Heart right ventricle (tissue), 16 donors: ENCODE data around the gene MAGI3. TPM values are rescaled to one million over a fixed set of nuclear protein-coding genes. Genes with fewer than 3 reads are reported as not detected.

Experiments used
- ATAC-seq, 8 donors: fragments of 200-7000 bp; cut with Tn5 transposase; one replicate each; pipeline ENCODE4 v1.9.1; 2020; ENCODE audit warnings: mild to moderate bottlenecking in 8 of 8, moderate library complexity in 8 of 8, moderate number of reproducible peaks in 1 of 8
- DNase-seq, 2 donors: peaks; one replicate each; pipeline ENCODE4 v3.0.0-alpha.2; 2020
- H3K27ac ChIP-seq, 10 donors: fragments of 200-600 bp; sonication (generic) in 2 of 10; one replicate each; pipeline versions ENCODE4 v1.5.0 to v1.8.0; 2020 to 2022; ENCODE audit warnings: mild to moderate bottlenecking in 3 of 10
- H3K27me3 ChIP-seq, 7 donors: fragments of 200-600 bp; one replicate each; pipeline ENCODE4 v1.8.0; 2021 to 2022; ENCODE audit warnings: mild to moderate bottlenecking in 2 of 7
- H3K36me3 ChIP-seq, 9 donors: fragments of 200-600 bp; sonication (generic) in 1 of 9; one replicate each; pipeline versions ENCODE4 v1.5.0 to v1.8.0; 2020 to 2022; ENCODE audit warnings: mild to moderate bottlenecking in 2 of 9
- H3K4me1 ChIP-seq, 9 donors: fragments of 200-600 bp; sonication (generic) in 1 of 9; one replicate each; pipeline versions ENCODE4 v1.5.0 to v1.8.0; 2020 to 2022; ENCODE audit warnings: mild to moderate bottlenecking in 4 of 9
- H3K4me3 ChIP-seq, 10 donors: fragments of 200-600 bp; sonication (generic) in 2 of 10; one replicate each; pipeline versions ENCODE4 v1.5.0 to v1.8.0; 2020 to 2022; ENCODE audit warnings: mild to moderate bottlenecking in 7 of 10, moderate library complexity in 2 of 10
- H3K9me3 ChIP-seq, 11 donors: fragments of 200-600 bp in 10 of 11; sonication (generic) in 2 of 11; one replicate each; pipeline versions ENCODE4 v1.5.0 to v1.8.0; 2013 to 2022; ENCODE audit warnings: mild to moderate bottlenecking in 2 of 11, control low read depth in 1 of 11, moderate library complexity in 1 of 11
- CTCF ChIP-seq, 9 donors: fragments of 200-600 bp; sonication (generic) in 2 of 9; IDR thresholded peaks; one replicate each; pipeline versions ENCODE4 v1.5.0 to v1.8.0; 2021 to 2022; ENCODE audit warnings: antibody characterized with exemption in 9 of 9, mild to moderate bottlenecking in 5 of 9, moderate library complexity in 1 of 9
- WGBS, 2 donors: extraction: QIAGEN DNeasy Blood & Tissue Kit; methylation state at CpG; one replicate each; pipeline ENCODE4 v1.1.7; 2013; ENCODE audit warnings: inconsistent platforms in 1 of 2; 5-methylcytosine and 5-hydroxymethylcytosine counted together
- intact Hi-C, 10 donors: fragments of 100-400 bp; cut with DNase I; formaldehyde crosslinking; loops; one replicate each; pipeline versions ENCODE4 v1.11.1 to v1.14.2; 2022
- polyA plus RNA-seq, 2 donors: library from polyadenylated mRNA; stranded (reverse); fragments of 200-250 nt; gene quantifications; one replicate each; pipeline ENCODE4 v1.2.3, GENCODE V29; 2013
- total RNA-seq, 10 donors: library from RNA; stranded (reverse); fragmentation: NEBNext Ultra II Directional in 3 of 10; extraction: Animal tissue kit (Norgen Biotek cat#: 25700) in 3 of 10; gene quantifications; one replicate each; pipeline versions ENCODE4 v1.2.1 to v1.2.4, GENCODE V29; 2021 to 2023
- donor health status: Arrhythmogenic right ventricular cardiomyopathy.
- donor health status: ischemic (EF 13 %, LVEDD 7.1; RV severe dilation, severe dysfunction).
- donor health status: healthy with polysubstance abuse.
- donor health status: DM: no; HTN: yes; CAD: no.
- donor health status: DM: no; HTN: no; CAD: no.
- donor health status: ischemic (EF 25% LVEDD 6.9; RV normal size, moderate dysfunction).
- donor health status: ischemic (EF 25% LVEDD 5.7; RV mildly dilated, moderate dysfunction).
- donor health status: healthy.
- donor health status: DM: yes; HTN: yes; CAD: no.
- donor health status: Ischemic cardiomyopathy.
- donor health status: ischemic (EF 35%, LVEDD 5.7; RV mildly dilated, moderate dysfunction).
- donor health status: nonischemic (EF 11% LVEDD 7.7; RV severe dilation, severe dysfunction).
- donor health status: DM: yes; HTN: yes; CAD: no.
- donor health status: PGD.
- donor health status: ischemic (EF 29% LVEDD 5.4; RV normal size, mild dysfunction).
- donor health status: nonischemic (EF 23%, LVEDD 6.1; RV moderate dilation, normal function).

The MAGI3 gene
- total and polyA plus RNA-seq, 12 donors = 2.2 to 9.4 (median 7.5) TPM

GRCh38 chr1:113543110-113543509, 152.8 kb downstream of the MAGI3 start:
- DNase-seq (no peak), ATAC-seq (no peak)
- Histone ChIP-seq H3K9me3 (peaks cover 0 to 7% (median 0%) of the 10 kb centered on the region in 11 donors), H3K4me1 (no peaks in the 10 kb centered on the region), H3K36me3 (no peaks in the 10 kb centered on the region), H3K4me3 (no peak overlapping the region), H3K27me3 (no peaks in the 10 kb centered on the region), H3K27ac (no peak overlapping the region)
- intact Hi-C loops = no loop called here
- WGBS, 2 donors = 95 to 96% methylated on average over 1 of the region's 1 CpG
- no peak for TF ChIP-seq CTCF (IDR thresholded peaks at IDR 0.05)

- no peaks in the 10 kb centered on the region for H3K36me3 ChIP-seq
- intact Hi-C loops = no loop called here
- H3K4me3 ChIP-seq = no peak overlapping the region
- no peak for TF ChIP-seq CTCF (IDR thresholded peaks at IDR 0.05)
- ATAC-seq (no peak), DNase-seq (no peak)
- no peak overlapping the region for H3K27ac ChIP-seq
- no peaks in the 10 kb centered on the region for H3K9me3 ChIP-seq
- no peaks in the 10 kb centered on the region for H3K27me3 ChIP-seq
- no peaks in the 10 kb centered on the region for H3K4me1 ChIP-seq
- 93 to 94% methylated on average over 3 of the region's 3 CpGs for WGBS, 2 donors
Observed at GRCh38 chr1:113545210-113545609, 154.9 kb downstream of the MAGI3 start.

- no peak overlapping the region for H3K27ac ChIP-seq
- WGBS, 2 donors = 68 to 69% methylated on average over 2 of the region's 2 CpGs
- DNase-seq (no peak), ATAC-seq (no peak)
- no peak for TF ChIP-seq CTCF (IDR thresholded peaks at IDR 0.05)
- no peaks in the 10 kb centered on the region for H3K4me1 ChIP-seq
- intact Hi-C loops = no loop called here
- H3K9me3 ChIP-seq = no peaks in the 10 kb centered on the region
- H3K36me3 ChIP-seq = peaks cover 0 to 3% (median 0%) of the 10 kb centered on the region in 9 donors
- H3K4me3 ChIP-seq = no peak overlapping the region
- H3K27me3 ChIP-seq = no peaks in the 10 kb centered on the region
Observed at GRCh38 chr1:113545626-113546025, 155.3 kb downstream of the MAGI3 start.

GRCh38 chr1:113551728-113552127, 161.4 kb downstream of the MAGI3 start:
- no peak overlapping the region for H3K4me3 ChIP-seq
- H3K36me3 ChIP-seq = peaks cover 0 to 12% (median 0%) of the 10 kb centered on the region in 9 donors
- ATAC-seq (no peak), DNase-seq (no peak)
- H3K4me1 ChIP-seq = no peaks in the 10 kb centered on the region
- H3K27ac ChIP-seq = no peak overlapping the region
- TF ChIP-seq CTCF (IDR thresholded peaks at IDR 0.05) = no peak
- no peaks in the 10 kb centered on the region for H3K27me3 ChIP-seq
- H3K9me3 ChIP-seq = no peaks in the 10 kb centered on the region
- intact Hi-C loops = no loop called here
- WGBS, 2 donors = 88 to 93% methylated on average over 1 of the region's 1 CpG
